Urothelium cell line (cell line): Measurements from ENCODE around the gene CACNB4.
"Not testable (repeated sequence)": the region's sequence is repeated elsewhere in the genome, so short reads cannot be mapped to it uniquely, and the experiment has no call there.

ENCODE experiments used
- DNase-seq: peaks from one replicate; pipeline ENCODE4 v3.0.0; 2011; ENCODE audit warnings: low spot score, mixed read lengths
- FAIRE-seq: peaks from 2 replicates; lab custom pipeline; 2011; peaks lifted over from hg19 to GRCh38; lab: Jason Lieb, UNC

CACNB4 gene

GRCh38 chr2:152055366-152056108, 43.3 kb downstream of the CACNB4 start:
- FAIRE-seq (no peak), DNase-seq (peak; percentile 31)

GRCh38 chr2:152054593-152054992, 44.3 kb downstream of the CACNB4 start:
- no peak for FAIRE-seq

GRCh38 chr2:152051436-152051835, 47.4 kb downstream of the CACNB4 start:
- no peak for FAIRE-seq

More at GRCh38 chr2:152054593-152054992, 44.3 kb downstream of the CACNB4 start:
- peak; percentile 32 for DNase-seq

GRCh38 chr2:152050915-152051314, 47.9 kb downstream of the CACNB4 start:
- no peak for DNase-seq
- no peak for FAIRE-seq

More at GRCh38 chr2:152051436-152051835, 47.4 kb downstream of the CACNB4 start:
- DNase-seq: no peak

GRCh38 chr2:152050341-152050740, 48.5 kb downstream of the CACNB4 start:
- FAIRE-seq (no peak), DNase-seq (no peak)

- DNase-seq (no peak), FAIRE-seq (no peak)
Observed at GRCh38 chr2:152049541-152049940, 49.3 kb downstream of the CACNB4 start.

- FAIRE-seq (no peak), DNase-seq (no peak)
Observed at GRCh38 chr2:152047824-152048471, 50.9 kb downstream of the CACNB4 start.

- FAIRE-seq (no peak), DNase-seq (no peak)
Observed at GRCh38 chr2:152046940-152047339, 51.9 kb downstream of the CACNB4 start.

- FAIRE-seq (no peak), DNase-seq (no peak)
Observed at GRCh38 chr2:152042636-152043615, 55.9 kb downstream of the CACNB4 start.

- FAIRE-seq: no peak
Observed at GRCh38 chr2:152038441-152038958, 60.3 kb downstream of the CACNB4 start.

GRCh38 chr2:152037743-152038435, 61.0 kb downstream of the CACNB4 start:
- DNase-seq (no peak), FAIRE-seq (no peak)

More at GRCh38 chr2:152038441-152038958, 60.3 kb downstream of the CACNB4 start:
- DNase-seq: no peak

- DNase-seq (peak; percentile 71), FAIRE-seq (no peak)
Observed at GRCh38 chr2:152036611-152037469, 62.0 kb downstream of the CACNB4 start.

GRCh38 chr2:152034257-152034801, 64.5 kb downstream of the CACNB4 start:
- DNase-seq (no peak), FAIRE-seq (no peak)

GRCh38 chr2:152033011-152033925, 65.6 kb downstream of the CACNB4 start:
- DNase-seq (no peak), FAIRE-seq (no peak)

- FAIRE-seq (no peak), DNase-seq (no peak)
Observed at GRCh38 chr2:152031747-152032306, 67.0 kb downstream of the CACNB4 start.

- not testable (repeated sequence) for FAIRE-seq, DNase-seq
Observed at GRCh38 chr2:152030596-152031328, 68.1 kb downstream of the CACNB4 start.
